BLaER1 (cell line): ENCODE measurements around the gene TIGD7.

ENCODE experiments used
- H3K27ac ChIP-seq: shearing (Covaris generic); formaldehyde crosslinking; 2 replicates; pipeline ENCODE4 v1.8.1; 2022
- H3K27me3 ChIP-seq: shearing (Covaris generic); formaldehyde crosslinking; 2 replicates; pipeline ENCODE4 v1.8.1; 2022
- H3K36me3 ChIP-seq: shearing (Covaris generic); formaldehyde crosslinking; 2 replicates; pipeline ENCODE4 v1.8.1; 2022
- H3K4me1 ChIP-seq: shearing (Covaris generic); formaldehyde crosslinking; 2 replicates; pipeline ENCODE4 v1.8.1; 2022
- H3K4me2 ChIP-seq: shearing (Covaris generic); formaldehyde crosslinking; 2 replicates; pipeline ENCODE4 v1.8.1; 2022
- H3K4me3 ChIP-seq: shearing (Covaris generic); formaldehyde crosslinking; 2 replicates; pipeline ENCODE4 v1.8.1; 2022
- H3K9ac ChIP-seq: shearing (Covaris generic); formaldehyde crosslinking; 2 replicates; pipeline ENCODE4 v1.8.1; 2022
- H3K9me3 ChIP-seq: shearing (Covaris generic); formaldehyde crosslinking; 2 replicates; pipeline ENCODE4 v1.8.1; 2022
- H4K20me1 ChIP-seq: shearing (Covaris generic); formaldehyde crosslinking; 2 replicates; pipeline ENCODE4 v1.8.1; 2022
- Cebpa-rat ChIP-seq: shearing (Covaris generic); IDR thresholded peaks from 2 replicates; pipeline ENCODE4 v1.8.1; 2022

TIGD7 gene

DNA sequence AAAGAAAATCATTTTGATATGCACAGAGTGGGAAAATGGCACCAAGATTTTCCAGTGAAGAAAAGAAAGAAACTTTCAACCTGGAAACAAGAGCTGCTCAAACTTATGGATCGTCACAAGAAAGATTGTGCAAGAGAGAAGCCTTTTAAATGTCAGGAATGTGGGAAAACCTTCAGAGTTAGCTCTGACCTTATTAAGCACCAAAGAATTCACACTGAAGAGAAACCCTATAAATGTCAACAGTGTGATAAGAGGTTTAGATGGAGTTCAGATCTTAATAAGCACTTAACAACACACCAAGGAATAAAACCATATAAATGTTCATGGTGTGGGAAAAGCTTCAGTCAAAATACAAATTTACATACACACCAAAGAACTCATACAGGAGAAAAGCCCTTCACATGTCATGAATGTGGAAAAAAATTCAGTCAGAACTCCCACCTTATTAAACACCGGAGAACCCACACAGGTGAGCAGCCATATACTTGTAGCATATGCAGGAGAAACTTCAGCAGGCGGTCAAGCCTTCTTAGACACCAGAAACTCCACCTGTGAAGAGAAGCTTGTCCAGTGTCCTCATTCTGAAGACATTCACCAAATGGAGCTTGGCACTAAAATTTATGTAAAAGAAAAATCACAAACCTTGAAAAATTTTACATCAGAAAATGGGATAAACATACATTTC, 12.2 kb upstream of the TIGD7 start:
- Histone ChIP-seq H3K4me3 (peak overlapping the region; percentile 32), H3K9me3 (peaks cover 100% of the 10 kb centered on the region), H4K20me1 (no peaks in the 10 kb centered on the region), H3K4me1 (no peaks in the 10 kb centered on the region), H3K4me2 (no peak overlapping the region), H3K36me3 (peaks cover 79% of the 10 kb centered on the region), H3K27me3 (no peaks in the 10 kb centered on the region), H3K9ac (no peak overlapping the region), H3K27ac (no peak overlapping the region)
- no peak for TF ChIP-seq Cebpa-rat

GRCh38 chr16:3311496-3311895, 6.3 kb upstream of the TIGD7 start:
- H3K36me3 ChIP-seq, result peaks cover 100% of the 10 kb centered on the region
- no peaks in the 10 kb centered on the region for H3K27me3 ChIP-seq
- no peak for TF ChIP-seq Cebpa-rat
- no peak overlapping the region for H3K9ac ChIP-seq
- no peak overlapping the region for H3K4me3 ChIP-seq
- H4K20me1 ChIP-seq, result no peaks in the 10 kb centered on the region
- no peak overlapping the region for H3K27ac ChIP-seq
- peaks cover 100% of the 10 kb centered on the region for H3K9me3 ChIP-seq
- no peak overlapping the region for H3K4me2 ChIP-seq
- H3K4me1 ChIP-seq, result peaks cover 1% of the 10 kb centered on the region; the same call in 1 of the 2 replicates

DNA sequence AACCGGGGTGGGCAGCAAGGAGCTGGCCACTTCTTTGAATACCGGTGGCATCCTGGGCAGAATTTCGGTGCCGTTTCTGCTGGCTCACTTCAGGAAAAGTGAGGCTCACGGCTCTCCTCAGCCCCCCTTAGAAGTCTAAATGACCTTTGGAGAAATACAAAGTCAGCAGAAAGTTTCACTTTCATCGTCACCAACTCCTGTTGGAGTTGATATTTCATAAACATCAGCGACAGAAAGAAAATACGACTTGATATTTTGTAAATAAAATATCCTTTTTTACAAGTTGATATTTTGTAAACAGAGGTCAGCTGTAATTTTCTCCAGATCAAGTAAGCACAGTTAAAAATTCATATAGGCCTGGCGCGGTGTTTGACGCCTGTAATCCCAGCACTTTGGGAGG, 848 bp upstream of the TIGD7 start:
- Histone ChIP-seq H3K4me3 (peak overlapping the region; percentile 83), H3K36me3 (peaks cover 71% of the 10 kb centered on the region), H3K4me1 (peaks cover 14% of the 10 kb centered on the region), H3K9me3 (peaks cover 92% of the 10 kb centered on the region), H3K9ac (peak overlapping the region; percentile 89), H3K27me3 (no peaks in the 10 kb centered on the region), H4K20me1 (no peaks in the 10 kb centered on the region), H3K4me2 (peak overlapping the region; percentile 89), H3K27ac (peak overlapping the region; percentile 94)
- TF ChIP-seq Cebpa-rat, result no peak

DNA sequence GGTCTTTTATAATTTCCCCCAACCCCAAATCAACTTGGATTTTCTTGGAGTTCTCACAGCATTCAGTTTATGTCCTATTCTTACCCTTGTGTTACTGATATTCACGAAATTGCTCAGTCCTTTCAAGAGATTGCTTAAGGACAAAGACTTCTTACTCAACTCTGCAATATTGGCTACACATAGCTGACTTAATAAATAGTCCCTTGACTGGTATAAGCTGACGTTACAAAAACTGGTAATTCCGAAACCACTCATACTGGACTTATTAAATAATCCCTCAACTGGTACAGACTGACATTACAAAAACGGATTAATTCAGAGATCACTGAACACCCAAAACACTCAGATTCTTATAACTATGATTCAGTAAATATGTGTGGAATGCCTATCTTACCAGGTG, 860 bp downstream of the TIGD7 start:
- H3K4me2 ChIP-seq, result peak overlapping the region; percentile 89; the same call in 1 of the 2 replicates
- no peak overlapping the region for H3K27ac ChIP-seq
- peaks cover 71% of the 10 kb centered on the region for H3K36me3 ChIP-seq
- H3K9ac ChIP-seq, result no peak overlapping the region
- no peak for TF ChIP-seq Cebpa-rat
- H3K4me3 ChIP-seq, result peak overlapping the region; percentile 83; the same call in 1 of the 2 replicates
- no peaks in the 10 kb centered on the region for H4K20me1 ChIP-seq
- H3K27me3 ChIP-seq, result no peaks in the 10 kb centered on the region
- H3K4me1 ChIP-seq, result peaks cover 14% of the 10 kb centered on the region
- H3K9me3 ChIP-seq, result peaks cover 84% of the 10 kb centered on the region

DNA sequence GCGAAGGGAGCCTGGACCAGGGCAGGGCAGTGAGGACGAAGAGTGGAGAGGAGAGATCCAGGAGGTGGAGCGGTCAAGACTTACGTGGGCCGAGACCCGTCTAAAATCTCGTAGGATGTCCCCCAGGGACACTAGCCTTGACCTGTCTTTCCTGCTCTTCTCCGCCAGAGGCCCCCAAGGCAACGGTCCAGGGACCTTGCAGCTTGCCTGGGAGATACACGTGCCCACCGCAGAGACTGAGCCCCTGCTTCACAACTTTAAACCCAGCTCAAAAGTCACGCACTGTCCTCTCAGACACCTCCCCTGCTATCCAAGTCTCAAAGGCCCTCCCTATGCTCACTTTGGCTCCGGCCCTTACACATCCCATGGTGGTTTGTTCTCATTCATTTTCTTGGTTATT, 9.4 kb downstream of the TIGD7 start:
- H3K4me2 ChIP-seq, result no peak overlapping the region
- no peak overlapping the region for H3K27ac ChIP-seq
- no peaks in the 10 kb centered on the region; the same call in 1 of the 2 replicates for H3K27me3 ChIP-seq
- no peaks in the 10 kb centered on the region for H3K4me1 ChIP-seq
- H3K36me3 ChIP-seq, result peaks cover 86% of the 10 kb centered on the region
- TF ChIP-seq Cebpa-rat, result no peak
- no peak overlapping the region for H3K9ac ChIP-seq
- H4K20me1 ChIP-seq, result peaks cover 11% of the 10 kb centered on the region; the same call in 1 of the 2 replicates
- H3K9me3 ChIP-seq, result peaks cover 89% of the 10 kb centered on the region
- no peak overlapping the region for H3K4me3 ChIP-seq

DNA sequence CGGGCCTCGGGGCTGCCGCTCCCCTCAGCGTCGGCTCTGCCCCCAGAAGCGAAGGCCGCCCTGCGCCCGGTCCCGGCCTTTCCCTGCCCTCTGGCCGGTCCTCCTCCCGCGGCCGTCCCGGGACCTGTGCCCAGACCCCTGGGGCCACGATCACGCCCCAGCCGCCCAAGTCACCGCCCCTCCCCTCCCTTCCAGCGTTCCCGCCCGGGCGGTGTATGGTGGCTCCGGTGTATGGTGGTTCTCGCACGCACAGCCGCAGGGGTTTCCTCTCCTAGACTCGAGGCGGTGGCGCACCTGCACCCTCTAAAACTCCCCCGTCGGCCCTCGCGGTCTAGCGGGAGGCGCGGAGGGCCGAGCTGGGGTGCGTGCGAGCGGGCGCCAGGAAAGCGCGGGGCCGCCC, 10.0 kb downstream of the TIGD7 start:
- no peak for TF ChIP-seq Cebpa-rat
- H3K27me3 ChIP-seq, result no peaks in the 10 kb centered on the region; the same call in 1 of the 2 replicates
- peaks cover 11% of the 10 kb centered on the region; the same call in 1 of the 2 replicates for H4K20me1 ChIP-seq
- H3K27ac ChIP-seq, result no peak overlapping the region
- 0 out of 2 replicates have a peak overlapping the region, but pooled peaks have one; percentile 30 for H3K4me3 ChIP-seq
- peaks cover 94% of the 10 kb centered on the region for H3K9me3 ChIP-seq
- H3K4me1 ChIP-seq, result no peaks in the 10 kb centered on the region
- no peak overlapping the region for H3K4me2 ChIP-seq
- no peak overlapping the region for H3K9ac ChIP-seq
- H3K36me3 ChIP-seq, result peaks cover 86% of the 10 kb centered on the region

DNA sequence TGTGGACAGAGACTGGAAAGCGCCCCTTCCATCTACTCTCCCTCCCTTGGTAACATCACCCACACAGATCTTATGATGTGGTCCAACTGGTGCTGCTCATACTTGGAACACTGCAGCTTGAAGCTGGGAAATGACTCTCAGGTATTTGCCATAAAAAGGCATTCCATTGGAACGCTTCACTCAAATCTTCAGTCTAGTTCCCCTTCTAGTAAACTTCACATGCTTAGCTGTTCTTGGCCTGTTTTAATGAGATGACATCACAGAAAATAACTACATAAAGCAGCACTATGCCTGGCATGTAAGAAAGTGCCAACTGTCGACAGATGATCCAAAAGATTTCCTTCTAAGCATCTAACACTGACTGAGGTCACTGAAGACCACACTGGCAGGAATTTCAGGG, 12.6 kb downstream of the TIGD7 start:
- Histone ChIP-seq H3K27ac (no peak overlapping the region), H3K36me3 (peaks cover 97% of the 10 kb centered on the region)

DNA sequence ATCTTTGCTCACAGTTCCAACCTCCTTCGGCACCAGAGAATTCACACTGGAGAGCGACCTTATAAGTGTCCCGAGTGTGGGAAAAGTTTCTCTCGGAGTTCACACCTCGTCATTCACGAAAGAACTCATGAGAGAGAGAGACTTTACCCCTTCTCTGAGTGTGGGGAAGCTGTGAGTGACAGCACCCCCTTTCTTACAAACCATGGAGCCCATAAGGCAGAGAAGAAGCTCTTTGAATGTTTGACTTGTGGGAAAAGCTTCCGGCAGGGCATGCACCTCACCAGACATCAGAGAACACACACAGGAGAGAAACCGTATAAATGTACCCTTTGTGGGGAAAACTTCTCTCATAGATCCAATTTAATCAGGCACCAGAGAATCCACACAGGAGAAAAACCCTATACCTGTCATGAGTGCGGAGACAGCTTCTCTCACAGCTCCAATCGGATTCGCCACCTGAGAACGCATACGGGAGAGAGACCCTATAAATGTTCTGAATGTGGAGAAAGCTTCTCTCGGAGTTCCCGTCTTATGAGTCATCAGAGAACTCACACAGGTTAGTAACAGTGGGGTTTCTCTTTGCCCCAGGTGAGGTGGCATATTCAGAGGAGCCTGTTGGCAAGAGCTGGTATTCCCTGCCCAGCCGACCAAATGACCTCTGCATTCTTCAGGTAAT, 15.1 kb downstream of the TIGD7 start:
- no peak for TF ChIP-seq Cebpa-rat
- H3K9ac ChIP-seq, result no peak overlapping the region
- no peak overlapping the region for H3K4me2 ChIP-seq
- H3K27ac ChIP-seq, result no peak overlapping the region
- H3K4me3 ChIP-seq, result peak overlapping the region; percentile 57
- H3K4me1 ChIP-seq, result peaks cover 5% of the 10 kb centered on the region
- H3K36me3 ChIP-seq, result peaks cover 100% of the 10 kb centered on the region
- peaks cover 24% of the 10 kb centered on the region for H4K20me1 ChIP-seq
- H3K27me3 ChIP-seq, result peaks cover 4% of the 10 kb centered on the region; the same call in 1 of the 2 replicates
- H3K9me3 ChIP-seq, result peaks cover 100% of the 10 kb centered on the region

More for the DNA sequence above, 12.6 kb downstream of the TIGD7 start:
- Histone ChIP-seq H3K4me3 (peak overlapping the region; percentile 57; the same call in 1 of the 2 replicates), H4K20me1 (peaks cover 11% of the 10 kb centered on the region; the same call in 1 of the 2 replicates), H3K27me3 (peaks cover 4% of the 10 kb centered on the region; the same call in 1 of the 2 replicates), H3K9ac (no peak overlapping the region), H3K4me2 (no peak overlapping the region), H3K9me3 (peaks cover 100% of the 10 kb centered on the region), H3K4me1 (no peaks in the 10 kb centered on the region)
- TF ChIP-seq Cebpa-rat, result no peak

- TF ChIP-seq Cebpa-rat, result no peak
- Histone ChIP-seq H3K9me3 (peaks cover 53% of the 10 kb centered on the region), H3K27me3 (peaks cover 4% of the 10 kb centered on the region; the same call in 1 of the 2 replicates), H3K4me1 (peaks cover 27% of the 10 kb centered on the region), H3K27ac (no peak overlapping the region), H3K4me3 (peak overlapping the region; percentile 99), H3K9ac (peak overlapping the region; percentile 98), H3K36me3 (peaks cover 57% of the 10 kb centered on the region), H4K20me1 (peaks cover 30% of the 10 kb centered on the region), H3K4me2 (peak overlapping the region; percentile 94)
Observed at GRCh38 chr16:3285131-3285530, 20.1 kb downstream of the TIGD7 start.
